Stimulated activated CD8-positive, alpha-beta memory T cell treated with anti-CD3 and anti-CD28 coated beads, Interleukin-2, amount 100 ng/mL, for 48 hours (primary cell): ENCODE results near the gene AASDH.

Experiments used
- DNase-seq, 2 donors: peaks; one replicate each; pipeline ENCODE4 v3.0.0-alpha.2; 2020; ENCODE audit warnings: low read depth in 2 of 2

Gene AASDH, protein sequence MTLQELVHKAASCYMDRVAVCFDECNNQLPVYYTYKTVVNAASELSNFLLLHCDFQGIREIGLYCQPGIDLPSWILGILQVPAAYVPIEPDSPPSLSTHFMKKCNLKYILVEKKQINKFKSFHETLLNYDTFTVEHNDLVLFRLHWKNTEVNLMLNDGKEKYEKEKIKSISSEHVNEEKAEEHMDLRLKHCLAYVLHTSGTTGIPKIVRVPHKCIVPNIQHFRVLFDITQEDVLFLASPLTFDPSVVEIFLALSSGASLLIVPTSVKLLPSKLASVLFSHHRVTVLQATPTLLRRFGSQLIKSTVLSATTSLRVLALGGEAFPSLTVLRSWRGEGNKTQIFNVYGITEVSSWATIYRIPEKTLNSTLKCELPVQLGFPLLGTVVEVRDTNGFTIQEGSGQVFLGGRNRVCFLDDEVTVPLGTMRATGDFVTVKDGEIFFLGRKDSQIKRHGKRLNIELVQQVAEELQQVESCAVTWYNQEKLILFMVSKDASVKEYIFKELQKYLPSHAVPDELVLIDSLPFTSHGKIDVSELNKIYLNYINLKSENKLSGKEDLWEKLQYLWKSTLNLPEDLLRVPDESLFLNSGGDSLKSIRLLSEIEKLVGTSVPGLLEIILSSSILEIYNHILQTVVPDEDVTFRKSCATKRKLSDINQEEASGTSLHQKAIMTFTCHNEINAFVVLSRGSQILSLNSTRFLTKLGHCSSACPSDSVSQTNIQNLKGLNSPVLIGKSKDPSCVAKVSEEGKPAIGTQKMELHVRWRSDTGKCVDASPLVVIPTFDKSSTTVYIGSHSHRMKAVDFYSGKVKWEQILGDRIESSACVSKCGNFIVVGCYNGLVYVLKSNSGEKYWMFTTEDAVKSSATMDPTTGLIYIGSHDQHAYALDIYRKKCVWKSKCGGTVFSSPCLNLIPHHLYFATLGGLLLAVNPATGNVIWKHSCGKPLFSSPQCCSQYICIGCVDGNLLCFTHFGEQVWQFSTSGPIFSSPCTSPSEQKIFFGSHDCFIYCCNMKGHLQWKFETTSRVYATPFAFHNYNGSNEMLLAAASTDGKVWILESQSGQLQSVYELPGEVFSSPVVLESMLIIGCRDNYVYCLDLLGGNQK

DNA sequence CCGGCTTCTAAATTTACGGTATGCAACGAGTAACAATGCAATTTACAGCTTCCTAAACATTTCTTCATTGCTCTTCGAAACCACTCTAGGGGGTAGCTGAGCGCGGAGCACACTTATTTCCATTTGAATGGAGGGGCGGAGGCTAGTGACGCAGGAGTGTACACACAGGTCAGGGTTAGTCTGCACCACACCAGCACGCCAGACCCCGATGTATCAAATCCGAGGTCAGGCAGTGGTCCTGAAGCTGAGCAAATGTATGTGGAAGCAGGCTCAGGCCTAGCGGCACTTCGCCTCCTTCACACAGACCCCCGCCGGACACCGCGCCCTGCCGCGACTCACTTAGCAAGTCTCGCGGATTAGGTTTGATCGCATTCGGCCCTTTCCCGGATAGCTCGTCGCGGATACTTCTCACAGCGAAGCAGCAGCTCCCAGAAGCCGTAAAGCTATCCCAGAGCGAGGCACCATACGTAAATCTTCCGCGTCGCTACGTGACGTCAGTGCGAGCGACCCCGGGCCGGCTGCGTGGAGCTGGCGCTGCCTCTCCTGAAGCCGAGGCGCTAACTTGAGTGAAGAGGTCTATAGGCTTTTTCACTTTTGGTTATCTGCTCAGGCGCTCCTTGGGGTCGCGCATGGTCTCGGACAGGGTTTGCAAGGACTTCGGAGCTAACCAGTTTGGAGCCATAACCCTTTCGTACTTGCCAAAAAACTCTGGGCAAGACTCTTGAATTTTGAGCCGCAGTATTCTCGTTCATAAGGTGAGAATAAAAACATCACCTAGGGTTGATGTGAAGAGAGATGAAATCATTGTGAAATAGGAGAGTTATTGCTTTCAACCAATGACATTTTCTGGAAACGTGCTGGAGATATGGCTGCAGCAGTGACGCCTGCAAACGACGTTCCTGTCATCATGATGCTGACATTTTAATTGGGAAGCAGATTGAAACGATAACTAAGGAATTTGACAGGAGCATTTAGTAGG, at the start of gene AASDH:
TSS of gene AASDH (minus strand) at position 469 of the 979 bp plus-strand sequence. CDS start 3,192 bp downstream, outside the sequence.
- DNase-seq: peak; percentile 87 to 95

DNA sequence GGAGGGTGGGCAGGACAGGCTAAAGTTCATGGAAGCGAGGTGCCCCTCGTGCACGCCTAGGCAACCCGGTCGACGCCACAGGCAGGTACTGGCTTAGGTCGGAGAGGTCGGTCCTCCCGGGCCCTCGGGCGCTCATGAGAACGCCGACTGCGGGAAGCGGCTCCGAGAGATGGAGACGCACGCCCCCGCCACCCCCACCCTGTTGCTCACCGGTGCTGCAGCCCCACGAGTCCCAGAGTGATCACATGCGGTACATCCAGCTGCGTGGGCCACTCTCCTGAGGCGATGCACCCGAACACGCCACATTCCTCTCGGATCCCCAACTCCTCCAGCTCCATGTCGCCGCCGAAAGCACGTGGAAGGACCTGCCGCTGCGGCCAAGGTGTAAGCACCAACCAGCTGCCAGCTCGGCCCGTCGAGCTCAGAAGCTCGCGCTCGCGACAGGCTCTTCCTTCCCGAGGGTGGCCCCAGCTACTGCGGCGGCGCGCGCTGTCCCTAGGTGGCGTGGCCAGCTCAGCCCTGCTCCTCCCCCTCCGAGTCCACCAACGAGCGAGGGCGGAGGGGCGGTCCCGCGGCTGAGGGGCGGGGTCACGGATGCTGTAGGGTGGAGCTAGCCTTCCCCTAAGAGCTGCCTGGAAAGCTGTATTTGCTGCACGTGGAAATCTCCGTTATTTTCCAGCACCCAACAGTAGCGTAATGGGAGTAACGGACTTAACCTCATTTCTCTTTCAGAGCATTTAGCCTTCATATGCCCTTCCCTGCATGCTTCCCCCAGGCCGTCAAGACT, 48.0 kb upstream of the AASDH start, which contains the start of gene PPAT:
TSS of gene PPAT (minus strand) at position 476 of the 787 bp plus-strand sequence. CDS start at position 338, 138 bp downstream.
- peak; percentile 97 to 99 for DNase-seq

DNA sequence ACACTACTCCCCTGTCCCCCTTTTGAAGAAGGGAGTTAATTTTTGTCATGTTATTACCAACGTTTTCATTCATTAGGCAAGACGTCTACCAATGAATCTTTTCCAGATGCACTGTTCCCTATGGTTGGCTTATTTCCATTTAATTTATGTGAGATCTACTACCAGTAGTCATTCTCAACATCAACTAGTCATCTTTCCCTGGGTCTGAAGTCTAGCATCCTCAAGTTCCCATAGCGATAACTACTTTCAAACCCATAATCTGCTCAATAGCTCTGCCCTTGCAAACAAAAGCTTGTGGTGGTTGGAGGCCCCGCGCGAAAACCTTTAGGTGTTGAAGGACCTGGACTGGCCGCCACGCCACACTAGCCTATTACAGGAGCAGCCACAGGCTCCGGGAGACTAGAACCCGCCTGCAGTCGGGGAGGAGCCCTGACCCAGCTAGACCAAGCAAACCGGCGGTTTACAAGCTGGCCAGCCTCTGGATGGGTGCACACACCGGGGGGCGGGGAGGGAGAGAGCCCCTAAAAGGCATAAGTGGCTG, 47.4 kb upstream of the AASDH start:
- peak; percentile 11 to 27 for DNase-seq

DNA sequence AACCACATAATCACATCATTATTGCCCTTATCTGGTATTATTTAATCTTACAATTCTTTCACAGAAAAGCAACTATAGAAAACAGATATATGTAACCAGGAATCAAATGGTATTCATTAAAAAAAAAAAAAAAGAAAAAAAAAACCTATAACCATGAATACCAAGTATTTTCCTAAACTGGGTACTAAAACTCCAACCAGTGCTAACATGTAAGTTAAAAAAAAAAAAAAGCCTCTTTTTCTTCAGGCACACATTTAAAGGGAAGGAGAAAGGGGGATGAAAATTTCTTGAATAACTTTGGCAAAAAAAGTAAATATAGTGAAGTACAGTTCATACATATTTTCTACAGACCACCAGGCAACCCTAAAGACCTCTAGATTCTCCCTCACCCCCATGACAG, 46.0 kb upstream of the AASDH start:
- no peak for DNase-seq

DNA sequence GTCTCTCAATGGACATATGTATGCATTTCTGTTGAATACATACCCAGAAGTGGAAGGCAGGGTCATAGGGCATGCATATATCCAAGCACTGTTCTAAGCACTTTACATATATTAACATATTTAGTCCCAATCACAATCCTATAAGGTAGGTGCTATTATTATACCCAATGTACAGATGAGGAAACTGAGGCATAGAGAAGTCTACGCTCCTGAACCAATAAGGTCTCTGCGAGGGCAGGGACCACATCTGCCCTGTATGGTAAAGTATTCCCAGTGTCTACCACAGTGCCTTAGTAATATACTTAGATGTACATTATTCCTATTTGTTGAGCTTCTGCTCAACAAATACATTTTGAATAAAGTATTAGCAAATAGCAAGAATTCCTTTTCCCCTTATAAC, 42.9 kb upstream of the AASDH start:
- DNase-seq: no peak

DNA sequence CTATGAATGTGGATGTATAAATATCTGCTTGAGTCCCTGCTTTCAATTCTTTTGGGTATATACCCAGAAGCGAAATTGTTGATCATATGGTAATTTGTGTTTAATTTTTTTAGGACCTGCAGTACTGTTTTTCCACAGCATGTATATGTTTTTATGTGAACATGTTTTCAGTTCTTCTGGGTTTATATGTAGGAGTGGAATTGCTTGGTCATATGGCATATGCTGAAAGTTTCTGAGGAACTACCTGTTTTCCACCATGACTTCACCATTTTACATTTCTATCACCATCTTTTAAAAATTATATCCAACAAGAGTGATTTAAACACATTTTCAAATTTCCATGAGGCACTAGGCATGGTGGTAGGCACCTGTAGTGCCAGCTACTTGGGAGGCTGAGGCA, 39.9 kb upstream of the AASDH start:
- DNase-seq: no peak

DNA sequence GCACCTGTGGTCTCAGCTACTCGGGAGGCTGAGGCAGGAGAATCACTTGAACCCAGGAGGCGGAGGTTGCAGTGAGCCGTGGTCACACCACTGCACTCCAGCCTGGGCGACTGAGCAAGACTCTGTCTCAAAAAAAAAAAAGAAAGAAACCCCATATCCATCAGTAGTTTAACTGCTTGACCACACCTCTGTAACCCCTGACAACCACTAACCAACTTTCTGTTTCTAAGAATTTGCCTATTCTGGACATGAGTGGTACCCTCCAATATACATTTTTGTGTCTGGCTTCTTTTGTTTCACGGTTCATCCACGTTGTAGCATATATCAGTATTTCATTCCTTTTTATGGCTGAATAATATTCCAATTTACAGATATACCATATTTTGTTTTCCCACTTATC, 39.0 kb upstream of the AASDH start:
- no peak for DNase-seq

DNA sequence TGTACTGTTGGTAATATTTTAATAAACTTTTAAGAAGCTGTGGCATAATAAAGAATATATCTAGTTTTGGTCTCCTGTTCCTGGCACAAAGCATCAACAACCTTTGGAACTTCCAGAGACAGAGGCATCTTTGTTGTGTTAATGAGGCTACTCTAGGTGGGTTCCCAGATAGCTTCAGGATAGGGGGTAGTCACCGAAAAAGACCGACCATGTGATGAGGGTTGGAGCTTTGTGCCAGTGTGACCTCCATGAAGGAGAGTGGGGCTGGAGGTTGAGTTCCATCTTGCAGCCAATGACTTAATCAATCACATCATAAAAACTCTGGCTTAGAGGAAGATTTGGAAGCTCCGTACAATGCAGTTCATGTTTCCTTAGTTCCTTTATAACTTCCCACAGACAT, 38.2 kb upstream of the AASDH start:
- DNase-seq: no peak

DNA sequence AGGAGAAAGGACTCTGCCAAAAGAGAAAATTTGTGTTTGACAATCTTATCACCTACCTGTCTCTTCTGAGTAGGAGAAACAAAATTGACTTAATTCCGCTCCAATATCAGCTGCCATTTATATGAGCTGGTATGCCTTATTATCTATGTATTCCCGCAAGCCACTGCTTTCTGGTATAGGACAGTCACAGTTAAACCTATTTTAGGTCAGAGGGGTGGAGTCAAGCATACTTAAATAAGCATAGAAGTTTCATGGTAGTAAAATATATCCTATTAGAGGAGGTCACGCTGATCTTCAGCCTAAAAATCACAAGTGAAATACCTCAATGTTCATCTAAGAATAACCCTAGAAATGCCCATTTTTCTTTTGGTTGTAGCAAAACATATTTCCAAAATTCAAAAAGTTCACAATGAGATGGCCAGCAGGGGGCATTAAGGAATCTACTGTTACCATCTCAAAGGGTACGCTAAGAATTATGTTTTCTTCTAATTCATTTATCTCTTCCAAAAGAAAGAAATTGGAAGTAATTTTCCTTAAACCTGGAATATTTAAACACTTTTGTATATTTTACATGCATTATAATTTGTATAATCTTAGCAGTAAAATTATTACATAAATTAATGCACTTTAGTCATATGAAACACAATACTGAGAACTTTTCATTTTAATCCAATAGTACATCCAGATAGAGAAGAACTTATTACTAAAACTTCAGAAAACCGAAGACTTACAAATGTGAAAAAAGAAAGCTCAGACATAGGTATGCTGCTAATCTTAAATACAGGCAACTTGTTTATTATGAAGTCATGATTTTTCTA, 37.6 kb upstream of the AASDH start:
- no peak for DNase-seq

DNA sequence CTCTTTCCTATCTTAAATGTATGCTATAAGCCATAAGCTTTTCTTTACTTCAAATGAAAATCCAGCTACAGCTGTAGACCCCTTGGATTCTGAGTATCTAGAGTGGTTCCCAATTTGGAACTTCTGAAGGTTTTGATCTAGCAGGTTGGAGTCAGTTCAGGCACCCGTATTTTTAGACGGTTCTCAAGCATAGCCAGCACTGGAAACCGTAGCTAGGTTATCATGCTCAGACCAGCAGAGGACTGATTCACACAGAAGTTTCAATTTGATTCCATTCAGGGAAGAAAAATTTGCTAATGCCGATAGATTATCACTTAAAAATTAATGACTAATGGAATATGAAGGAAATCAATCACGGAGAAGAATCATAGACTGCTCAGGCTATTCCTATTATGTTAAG, 36.9 kb upstream of the AASDH start:
- DNase-seq: no peak

DNA sequence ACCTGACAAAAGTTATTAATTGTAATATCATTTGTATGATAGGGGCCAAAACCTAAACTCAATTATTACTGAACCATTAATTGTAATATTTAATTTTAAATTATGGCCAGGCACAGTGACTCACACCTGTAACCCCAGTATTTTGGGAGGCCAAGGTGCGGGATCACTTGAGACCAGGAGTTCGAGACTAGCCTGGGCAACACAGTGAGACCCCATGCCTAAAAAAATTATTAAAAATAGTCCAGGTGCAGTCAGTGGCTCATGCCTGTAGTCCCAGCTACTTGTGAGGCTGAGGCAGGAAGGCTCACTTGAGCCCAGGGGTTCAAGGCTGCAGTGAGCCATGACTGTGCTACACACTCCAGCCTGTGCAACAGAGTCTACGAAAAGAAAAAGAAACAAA, 30.1 kb upstream of the AASDH start:
- DNase-seq: no peak

DNA sequence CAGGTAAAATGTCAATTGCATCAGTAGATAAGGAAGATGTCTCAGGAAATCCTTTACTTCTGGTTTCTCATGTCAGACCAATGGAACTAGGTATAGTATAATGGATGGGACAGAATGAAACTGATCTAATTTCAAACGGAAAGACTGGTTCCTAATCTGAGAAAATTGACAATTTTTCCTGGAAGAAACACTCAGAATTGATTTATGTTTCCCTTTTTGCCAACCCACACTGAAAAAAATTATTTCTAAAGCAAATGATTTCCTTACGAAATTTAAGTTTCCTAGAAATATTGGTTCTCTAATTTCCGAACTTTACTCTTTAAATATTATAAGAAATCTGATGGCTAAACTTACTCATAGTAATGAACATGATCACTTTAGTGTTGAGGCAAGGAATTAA, 29.1 kb upstream of the AASDH start:
- DNase-seq: no peak

DNA sequence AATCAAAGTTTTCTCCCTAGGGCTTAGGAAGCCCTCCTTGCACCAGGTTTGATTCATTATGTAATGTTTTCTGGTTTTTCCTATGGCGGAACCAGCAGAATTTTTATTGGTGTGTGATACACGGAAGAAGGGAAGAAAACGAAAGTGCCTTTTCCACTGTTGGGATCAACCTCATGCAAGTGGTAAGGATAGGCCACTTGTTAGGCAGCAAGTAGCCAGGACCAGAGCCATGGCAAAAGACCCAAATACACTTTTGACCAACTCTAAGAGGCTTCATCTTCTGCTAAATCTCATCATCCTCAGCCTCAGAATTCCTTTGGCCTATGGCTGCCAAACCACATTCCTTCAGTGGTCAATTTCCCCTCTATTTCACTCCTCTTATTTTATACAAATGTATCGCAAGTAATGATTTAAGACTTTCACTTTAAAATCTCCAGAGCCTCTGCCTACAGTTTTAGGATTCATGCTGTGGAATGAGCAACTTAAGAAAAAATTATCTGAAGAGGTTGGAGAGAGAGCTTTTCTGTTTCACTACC, 26.9 kb upstream of the AASDH start:
- no peak for DNase-seq

DNA sequence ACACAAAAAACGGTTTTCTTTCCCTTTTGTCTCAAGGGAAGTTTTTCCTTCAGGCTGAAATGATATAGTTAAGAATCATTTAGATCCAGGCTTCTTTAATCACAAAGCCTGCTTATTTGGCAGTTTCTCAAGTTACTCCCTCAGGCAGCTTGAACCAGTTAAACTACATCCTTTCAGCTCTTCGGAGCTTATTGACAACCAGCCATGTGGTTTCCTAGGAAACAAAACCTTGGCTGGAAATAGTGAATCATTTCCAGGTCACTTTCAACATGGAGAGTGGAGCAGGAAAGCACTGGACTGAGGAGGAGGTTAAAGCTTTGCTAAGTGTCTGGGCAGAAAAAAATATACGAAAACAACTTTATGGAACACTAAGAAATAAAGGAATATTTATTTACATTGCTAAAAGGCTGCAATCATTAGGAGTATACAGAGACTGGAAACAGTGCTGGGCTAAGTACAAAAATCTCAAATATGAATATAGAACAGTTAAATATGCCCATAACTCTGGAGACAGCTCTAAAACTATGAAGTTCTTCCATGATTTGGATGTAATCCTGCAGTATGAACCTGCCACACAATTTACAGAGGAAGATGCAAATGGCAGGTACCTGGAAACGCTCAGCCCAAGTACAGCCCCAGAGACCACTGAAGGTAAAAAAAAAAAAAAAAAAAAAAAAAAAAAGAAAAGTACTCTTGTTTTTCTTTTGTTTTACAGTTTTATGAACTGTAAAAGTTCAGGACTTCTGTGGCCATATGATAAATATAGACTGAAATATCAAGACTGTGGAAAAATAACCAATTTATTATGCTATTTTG, 23.2 kb upstream of the AASDH start:
- no peak for DNase-seq

DNA sequence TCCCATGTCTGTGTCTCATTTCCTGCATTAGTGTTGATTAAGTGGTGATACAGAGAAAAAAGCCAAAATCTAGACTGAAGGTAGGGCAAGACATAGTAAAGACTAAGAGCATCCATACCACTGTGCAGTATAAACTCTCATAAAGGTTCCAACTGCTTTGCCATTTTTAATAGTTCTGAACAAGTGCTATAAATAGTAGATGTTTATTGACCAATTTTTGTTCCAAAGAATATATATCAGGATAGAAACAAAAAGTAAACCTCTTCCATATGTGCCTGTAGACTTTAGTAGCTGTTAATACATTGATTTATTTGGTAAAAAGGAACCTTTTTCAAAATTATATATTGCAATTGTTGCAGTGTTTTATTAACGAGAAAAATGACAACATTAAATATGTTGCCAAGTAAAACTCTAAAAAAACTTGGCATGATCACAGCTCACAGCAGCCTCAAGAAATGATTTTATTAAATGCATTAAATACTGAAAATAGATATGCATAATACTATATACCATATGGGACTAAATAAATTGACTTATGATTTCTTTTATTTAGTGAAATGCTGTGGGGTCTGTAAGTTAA, 22.3 kb upstream of the AASDH start:
- DNase-seq: no peak

DNA sequence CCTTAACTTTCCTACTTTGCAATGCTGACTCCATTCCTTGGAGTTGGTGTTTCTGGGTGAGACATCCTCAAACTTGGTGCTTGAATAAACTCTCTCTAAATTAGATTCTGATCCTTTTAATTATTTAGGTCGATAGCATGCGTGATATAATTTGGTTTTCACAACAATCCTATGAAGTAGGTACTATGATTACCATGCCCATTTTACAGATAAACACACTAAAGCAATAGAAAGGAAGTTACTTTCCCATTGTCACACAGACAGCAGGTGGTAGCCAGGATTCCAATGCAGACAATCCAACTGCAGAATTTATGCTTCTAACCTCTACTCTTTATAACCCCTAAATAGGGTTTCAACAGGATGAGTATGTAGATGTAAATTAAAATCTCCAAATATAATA, 21.7 kb upstream of the AASDH start:
- no peak for DNase-seq

DNA sequence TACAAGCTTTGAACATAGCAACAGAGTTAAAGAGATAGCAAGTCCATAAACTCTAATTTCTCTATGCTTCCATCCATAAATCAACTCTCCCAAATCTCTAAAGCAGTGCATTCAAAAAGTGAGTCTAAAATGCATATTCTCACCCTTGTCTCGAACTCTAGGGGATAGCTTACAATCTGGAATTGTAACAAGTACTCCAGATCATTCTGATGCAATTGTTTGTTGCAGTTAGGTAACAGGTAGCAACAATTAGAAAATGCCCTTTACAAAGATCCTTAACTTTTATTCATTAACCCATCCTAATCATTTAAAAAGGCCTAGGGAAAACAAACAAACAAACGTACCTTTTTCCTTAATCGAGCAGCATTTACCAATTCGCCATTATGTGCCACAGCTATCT, 18.9 kb upstream of the AASDH start:
- DNase-seq: no peak

DNA sequence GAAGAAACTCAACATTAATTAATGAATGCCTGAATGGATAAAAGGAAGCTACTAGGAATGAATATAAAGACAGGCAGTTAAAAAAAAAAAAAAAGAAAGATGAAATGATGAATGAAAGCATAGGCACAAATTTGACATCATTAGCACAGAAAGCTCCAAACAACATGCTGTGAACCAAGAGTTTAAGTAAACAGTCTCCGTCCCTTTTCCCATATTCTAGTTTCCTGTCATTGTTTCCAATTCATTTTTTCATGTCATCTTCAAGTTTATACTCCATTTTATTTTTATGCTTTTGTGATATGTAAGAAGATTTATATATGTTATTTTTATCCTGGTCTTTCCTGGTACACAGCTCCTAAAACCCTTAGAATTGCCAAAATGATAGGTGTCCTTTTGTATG, 17.7 kb upstream of the AASDH start:
- no peak for DNase-seq
